ENCODE data around the gene ESPNL. TPM values are rescaled to one million over a fixed set of nuclear protein-coding genes. Genes with fewer than 3 reads are reported as not detected.

The ESPNL gene
- total RNA-seq, 1 donor from 2014 or later, result under 0.01 TPM

DNA sequence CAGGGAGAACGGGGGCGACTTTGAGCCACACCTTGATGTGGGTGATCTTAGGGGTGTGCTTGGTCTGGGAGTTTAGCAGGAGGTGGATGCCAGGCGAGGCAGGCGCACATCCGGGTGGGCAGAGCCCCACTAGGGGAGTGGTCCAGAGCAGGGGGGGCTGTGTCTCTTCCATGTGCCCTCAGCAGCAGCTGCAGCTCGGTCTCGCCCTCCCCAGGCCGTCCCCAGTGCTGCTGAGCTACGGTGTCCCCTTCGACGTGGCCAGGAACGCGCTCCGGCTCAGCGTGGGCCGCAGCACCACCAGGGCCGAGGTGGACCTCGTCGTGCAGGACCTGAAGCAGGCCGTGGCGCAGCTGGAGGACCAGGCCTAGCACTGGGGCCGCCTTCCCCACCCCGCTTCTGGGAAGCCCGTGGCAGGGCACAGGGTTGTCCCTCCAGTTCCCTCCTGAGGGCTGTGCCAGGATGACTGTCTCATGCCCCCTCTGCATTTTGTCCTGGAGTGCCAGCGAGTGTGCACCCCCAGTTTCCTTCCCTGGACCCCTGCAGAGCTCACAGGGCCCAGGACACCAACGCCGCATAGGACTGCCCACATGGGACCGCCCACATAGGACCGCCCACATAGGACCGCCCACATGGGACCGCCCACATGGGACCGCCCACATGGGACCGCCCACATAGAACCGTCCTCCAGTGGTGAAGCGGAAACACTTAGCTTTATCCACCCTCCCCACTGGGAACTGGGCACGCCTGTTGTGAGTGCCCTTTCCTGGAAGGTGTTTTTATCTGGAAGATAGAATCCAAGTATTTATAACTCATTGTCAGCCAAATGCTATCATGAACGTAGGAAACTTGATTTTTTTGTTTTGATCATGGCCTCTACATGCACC is 1.9 kb upstream of the ESPNL start:
- peak; percentile 10 for DNase-seq (ENCODE audit: low read depth, low spot score)

- no peak for DNase-seq (ENCODE audit: low read depth, low spot score)
Measured at GRCh38 chr2:238098901-238099713, 1.0 kb upstream of the ESPNL start.

- DNase-seq (ENCODE audit: low read depth, low spot score), result no peak
Measured at GRCh38 chr2:238099714-238100048, 459 bp upstream of the ESPNL start.

DNA sequence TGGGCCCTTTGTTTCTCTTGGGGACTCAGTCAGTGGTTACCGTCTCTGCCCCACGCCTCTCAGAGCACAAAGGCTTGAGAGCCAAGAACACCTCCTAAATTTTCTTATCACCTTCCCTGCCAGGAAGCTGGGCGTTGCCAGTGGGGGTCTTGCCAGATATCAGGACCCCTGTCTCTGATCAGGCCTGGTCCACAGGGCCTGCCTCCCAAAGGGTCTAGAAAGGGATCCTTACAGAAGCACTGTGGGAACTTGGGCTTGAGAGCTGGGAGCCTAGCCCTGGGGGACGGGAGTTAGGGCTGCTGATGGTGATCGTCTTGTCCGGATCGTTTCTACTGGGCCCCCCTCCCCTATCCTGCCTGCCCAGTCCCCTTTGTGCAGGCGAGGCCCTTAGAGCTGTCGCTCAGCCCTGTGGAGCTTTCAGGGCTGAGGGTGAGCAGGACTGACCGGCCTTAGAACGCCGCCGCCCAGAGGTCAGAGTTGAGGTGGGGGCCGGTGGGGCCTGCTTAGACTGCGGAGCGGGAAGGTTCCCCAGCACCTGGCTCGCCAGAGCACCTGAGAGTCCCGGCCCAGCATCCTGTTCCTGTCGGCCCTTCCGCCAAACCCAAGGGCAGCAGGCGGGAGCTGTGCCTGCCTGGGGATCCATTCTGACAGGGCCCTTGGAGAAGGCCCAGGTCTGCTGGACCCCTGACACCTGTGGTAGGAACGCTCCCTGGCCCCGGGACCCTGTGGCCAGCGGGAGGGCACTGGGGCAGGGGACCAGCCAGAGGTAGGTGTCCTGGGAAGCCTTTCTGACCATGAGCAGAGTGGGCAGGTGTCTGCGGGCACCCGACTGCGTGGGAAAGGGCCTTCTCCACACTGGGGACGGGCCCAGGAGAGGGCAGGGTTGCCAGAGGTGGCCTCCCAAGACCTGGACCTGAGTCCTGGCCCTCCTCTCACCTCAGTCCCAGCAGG is 956 bp downstream of the ESPNL start:
- DNase-seq (ENCODE audit: low read depth, low spot score), result no peak

GRCh38 chr2:238101891-238102841 is 2.0 kb downstream of the ESPNL start:
- DNase-seq (ENCODE audit: low read depth, low spot score), result no peak

DNA sequence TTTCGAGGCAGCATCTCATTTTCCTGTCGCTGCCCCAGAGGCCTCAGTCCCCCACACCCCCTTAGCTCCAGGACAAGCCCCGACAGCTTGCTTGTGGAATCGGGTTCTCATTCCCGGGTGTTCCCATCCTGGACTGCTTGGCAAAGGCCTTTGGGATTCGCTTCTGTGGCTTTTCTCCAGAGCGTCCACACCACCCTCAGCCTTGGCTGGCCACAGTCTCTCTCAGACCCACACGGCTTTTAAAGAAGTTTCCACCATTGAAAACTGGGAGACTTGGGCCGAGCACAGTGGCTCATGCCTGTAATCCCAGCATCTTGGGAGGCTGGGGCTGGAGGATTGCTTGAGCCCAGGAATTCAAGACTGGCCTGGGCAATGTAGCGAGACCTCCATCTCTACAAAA is 2.7 kb downstream of the ESPNL start:
- no peak for DNase-seq (ENCODE audit: low read depth, low spot score)

DNA sequence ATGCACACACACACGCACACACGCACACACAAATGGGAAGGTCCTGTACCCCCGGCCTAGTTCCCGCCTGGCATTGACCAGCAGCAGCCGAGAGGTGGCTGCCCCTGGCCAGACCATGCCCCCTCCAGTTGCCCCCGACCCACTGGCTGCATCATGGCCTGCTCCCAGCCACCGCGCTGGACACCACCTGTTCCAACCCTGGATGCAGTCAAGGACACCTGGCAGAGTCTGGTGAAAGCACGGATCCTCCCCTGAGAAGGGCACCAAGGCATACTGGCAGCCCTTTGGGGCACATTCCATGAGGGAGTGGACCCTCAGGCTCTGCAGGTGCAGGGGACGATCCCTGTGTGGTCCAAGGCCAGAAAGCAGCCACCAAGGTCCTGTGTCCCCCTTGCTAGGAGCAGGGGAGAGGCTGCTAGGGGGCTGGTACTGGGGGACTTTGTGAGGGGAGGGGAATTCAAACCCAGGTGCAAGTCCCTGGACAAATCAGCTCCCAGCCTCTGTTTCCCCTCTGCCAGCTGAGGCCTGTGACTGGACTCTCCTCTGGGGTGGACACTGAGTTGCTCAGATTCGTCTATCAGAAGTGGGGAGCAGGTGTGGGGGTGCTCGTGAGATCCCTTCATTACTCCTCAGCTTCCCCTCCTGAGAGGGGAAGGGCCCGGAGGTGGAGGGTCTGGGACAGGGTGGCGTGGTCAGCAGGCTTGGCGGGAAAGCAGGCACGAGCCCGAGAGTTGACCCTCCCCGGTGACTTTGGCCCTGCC is 3.5 kb downstream of the ESPNL start:
- no peak for DNase-seq (ENCODE audit: low read depth, low spot score)

DNA sequence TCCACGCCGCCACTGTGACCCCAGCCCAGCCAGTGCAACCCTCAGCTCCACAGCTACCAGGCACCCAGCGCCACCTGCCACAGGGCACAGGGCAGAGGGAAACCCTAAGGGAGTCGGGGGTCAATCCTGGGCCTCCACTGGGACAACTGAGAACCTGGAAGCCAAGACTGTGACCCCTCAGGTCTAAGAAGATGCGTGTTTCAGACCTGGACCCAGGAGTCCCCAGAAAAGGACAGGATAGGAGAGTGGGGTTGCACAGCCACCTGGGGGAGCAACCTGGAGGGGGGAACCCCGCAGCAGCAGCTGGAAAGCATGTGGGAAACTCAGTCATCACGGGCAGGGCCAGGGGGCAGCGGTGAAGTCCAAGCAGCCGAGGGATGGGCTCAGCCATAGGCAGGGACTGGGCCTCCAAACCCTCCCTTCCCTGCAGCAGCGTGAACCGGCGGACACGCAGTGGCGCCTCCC is 4.1 kb downstream of the ESPNL start:
- no peak for DNase-seq (ENCODE audit: low read depth, low spot score)

GRCh38 chr2:238104691-238105371 is 4.7 kb downstream of the ESPNL start:
- no peak for DNase-seq (ENCODE audit: low read depth, low spot score)

DNA sequence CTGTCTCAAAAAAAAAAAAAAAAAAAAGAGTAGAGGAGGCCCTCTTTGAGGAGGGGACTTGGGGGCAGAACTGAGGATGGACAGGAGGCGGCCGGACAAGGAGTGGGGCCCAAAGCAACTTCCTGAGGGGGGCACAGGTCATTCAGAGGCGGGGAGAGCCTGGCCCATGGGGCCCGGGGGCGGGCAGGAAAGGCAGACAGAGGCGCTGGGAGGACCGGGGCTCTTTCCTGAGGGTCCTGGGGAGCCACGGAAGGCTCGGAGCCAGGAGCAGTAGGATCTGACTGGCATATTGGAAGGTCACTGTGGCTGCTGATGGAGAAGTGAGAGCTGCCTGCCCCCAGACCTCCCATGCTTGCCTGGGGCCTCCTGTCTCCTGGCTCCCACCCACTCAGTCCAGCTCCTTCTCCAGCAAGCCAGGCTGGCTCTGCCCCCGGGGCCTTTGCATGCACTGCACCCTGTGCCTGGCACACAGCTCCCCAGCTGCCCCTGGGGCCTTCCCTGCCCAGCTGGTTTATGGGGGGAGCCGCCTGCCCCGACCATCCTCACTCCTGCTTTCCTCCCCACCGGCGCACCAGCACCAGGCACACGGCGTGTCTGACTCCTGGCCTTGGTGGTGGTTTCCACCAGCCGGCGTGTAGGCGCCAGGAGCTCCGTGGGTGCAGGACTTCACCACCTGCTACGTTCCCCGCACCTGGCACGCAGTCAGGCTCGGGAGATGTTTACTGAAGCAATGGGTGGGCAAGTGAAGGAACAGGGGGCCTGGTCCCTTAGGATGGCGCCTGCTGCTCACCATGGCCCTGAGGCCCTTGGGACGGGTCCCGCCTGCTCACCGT is 5.6 kb downstream of the ESPNL start:
- DNase-seq (ENCODE audit: low read depth, low spot score), result no peak

DNA sequence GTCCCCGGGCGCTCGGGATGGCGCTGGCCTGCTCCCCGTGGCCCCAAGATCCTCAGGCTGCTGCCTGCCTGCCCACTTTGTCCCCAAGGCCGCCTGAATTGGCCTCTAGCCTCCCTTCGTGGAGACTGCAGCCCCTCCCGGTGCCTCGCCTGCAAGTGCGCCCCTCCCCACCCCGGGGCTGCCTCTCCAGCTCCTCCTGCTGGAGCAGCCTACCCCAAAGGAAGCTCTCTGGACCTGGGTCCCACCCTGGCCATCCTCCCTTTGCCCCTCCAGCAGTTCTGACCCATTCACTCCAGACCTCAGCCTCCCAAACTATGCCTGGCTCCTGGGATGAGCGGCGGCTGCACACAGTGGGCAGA is 6.2 kb downstream of the ESPNL start:
- DNase-seq (ENCODE audit: low read depth, low spot score), result no peak

- no peak for DNase-seq (ENCODE audit: low read depth, low spot score)
Measured at GRCh38 chr2:238106698-238107524, 6.8 kb downstream of the ESPNL start.

- DNase-seq (ENCODE audit: low read depth, low spot score), result no peak
Measured at GRCh38 chr2:238107525-238108422, 7.6 kb downstream of the ESPNL start.

DNA sequence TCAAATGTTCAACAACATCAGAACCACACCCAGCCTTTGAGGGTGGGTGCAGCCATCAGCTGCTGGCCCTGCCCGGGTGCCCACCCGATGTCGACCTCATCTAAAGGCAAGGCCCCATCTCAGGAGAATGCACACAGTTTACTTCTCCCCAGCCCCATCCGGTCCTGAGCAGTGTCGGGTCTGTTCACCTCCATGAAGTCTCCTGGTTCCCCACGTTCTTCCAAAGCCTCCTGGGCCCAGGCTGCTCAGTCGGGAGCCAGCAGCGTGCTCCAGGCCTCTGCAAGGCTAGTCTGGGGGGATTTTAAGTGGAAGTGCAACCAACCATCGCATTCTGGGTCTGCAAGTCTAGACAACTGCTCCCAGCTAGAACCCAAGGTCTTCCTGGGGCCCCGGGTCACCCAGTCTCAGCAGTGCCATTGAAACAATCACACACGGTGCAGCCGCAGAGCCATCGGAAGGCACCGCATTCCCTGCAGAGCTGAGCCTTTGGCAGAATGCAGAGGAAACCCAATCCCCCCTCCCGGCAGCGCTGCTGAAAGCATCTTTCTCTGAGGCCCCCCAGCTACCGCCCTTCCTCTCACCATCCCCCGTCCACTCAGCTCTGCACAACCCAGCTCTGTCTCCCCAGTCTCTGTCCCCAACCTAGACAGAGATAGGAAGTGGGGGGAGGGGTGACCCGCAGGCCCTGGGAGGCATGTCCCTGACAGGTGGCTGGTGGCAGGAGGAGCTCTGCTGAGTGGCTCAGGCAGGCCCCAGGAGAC is 8.5 kb downstream of the ESPNL start:
- DNase-seq (ENCODE audit: low read depth, low spot score), result no peak

GRCh38 chr2:238113611-238114010 is 13.5 kb downstream of the ESPNL start:
- no peak for DNase-seq (ENCODE audit: low read depth, low spot score)
